Heart right ventricle (tissue), 16 donors: Measurements from ENCODE around the gene RAD51B. TPM values are rescaled to one million over a fixed set of nuclear protein-coding genes. Genes with fewer than 3 reads are reported as not detected.

Source experiments
- ATAC-seq, 8 donors: fragments of 200-7000 bp; cut with Tn5 transposase; one replicate each; pipeline ENCODE4 v1.9.1; 2020; ENCODE audit warnings: mild to moderate bottlenecking in 8 of 8, moderate library complexity in 8 of 8, moderate number of reproducible peaks in 1 of 8
- DNase-seq, 2 donors: peaks; one replicate each; pipeline ENCODE4 v3.0.0-alpha.2; 2020
- H3K27ac ChIP-seq, 10 donors: fragments of 200-600 bp; sonication (generic) in 2 of 10; one replicate each; pipeline versions ENCODE4 v1.5.0 to v1.8.0; 2020 to 2022; ENCODE audit warnings: mild to moderate bottlenecking in 3 of 10
- H3K27me3 ChIP-seq, 7 donors: fragments of 200-600 bp; one replicate each; pipeline ENCODE4 v1.8.0; 2021 to 2022; ENCODE audit warnings: mild to moderate bottlenecking in 2 of 7
- H3K36me3 ChIP-seq, 9 donors: fragments of 200-600 bp; sonication (generic) in 1 of 9; one replicate each; pipeline versions ENCODE4 v1.5.0 to v1.8.0; 2020 to 2022; ENCODE audit warnings: mild to moderate bottlenecking in 2 of 9
- H3K4me1 ChIP-seq, 9 donors: fragments of 200-600 bp; sonication (generic) in 1 of 9; one replicate each; pipeline versions ENCODE4 v1.5.0 to v1.8.0; 2020 to 2022; ENCODE audit warnings: mild to moderate bottlenecking in 4 of 9
- H3K4me3 ChIP-seq, 10 donors: fragments of 200-600 bp; sonication (generic) in 2 of 10; one replicate each; pipeline versions ENCODE4 v1.5.0 to v1.8.0; 2020 to 2022; ENCODE audit warnings: mild to moderate bottlenecking in 7 of 10, moderate library complexity in 2 of 10
- H3K9me3 ChIP-seq, 11 donors: fragments of 200-600 bp in 10 of 11; sonication (generic) in 2 of 11; one replicate each; pipeline versions ENCODE4 v1.5.0 to v1.8.0; 2013 to 2022; ENCODE audit warnings: mild to moderate bottlenecking in 2 of 11, control low read depth in 1 of 11, moderate library complexity in 1 of 11
- CTCF ChIP-seq, 9 donors: fragments of 200-600 bp; sonication (generic) in 2 of 9; IDR thresholded peaks; one replicate each; pipeline versions ENCODE4 v1.5.0 to v1.8.0; 2021 to 2022; ENCODE audit warnings: antibody characterized with exemption in 9 of 9, mild to moderate bottlenecking in 5 of 9, moderate library complexity in 1 of 9
- WGBS, 2 donors: extraction: QIAGEN DNeasy Blood & Tissue Kit; methylation state at CpG; one replicate each; pipeline ENCODE4 v1.1.7; 2013; ENCODE audit warnings: inconsistent platforms in 1 of 2; 5-methylcytosine and 5-hydroxymethylcytosine counted together
- intact Hi-C, 10 donors: fragments of 100-400 bp; cut with DNase I; formaldehyde crosslinking; loops; one replicate each; pipeline versions ENCODE4 v1.11.1 to v1.14.2; 2022
- polyA plus RNA-seq, 2 donors: library from polyadenylated mRNA; stranded (reverse); fragments of 200-250 nt; gene quantifications; one replicate each; pipeline ENCODE4 v1.2.3, GENCODE V29; 2013
- total RNA-seq, 10 donors: library from RNA; stranded (reverse); fragmentation: NEBNext Ultra II Directional in 3 of 10; extraction: Animal tissue kit (Norgen Biotek cat#: 25700) in 3 of 10; gene quantifications; one replicate each; pipeline versions ENCODE4 v1.2.1 to v1.2.4, GENCODE V29; 2021 to 2023
- donor health status: Arrhythmogenic right ventricular cardiomyopathy.
- donor health status: ischemic (EF 13 %, LVEDD 7.1; RV severe dilation, severe dysfunction).
- donor health status: healthy with polysubstance abuse.
- donor health status: DM: no; HTN: yes; CAD: no.
- donor health status: DM: no; HTN: no; CAD: no.
- donor health status: ischemic (EF 25% LVEDD 6.9; RV normal size, moderate dysfunction).
- donor health status: ischemic (EF 25% LVEDD 5.7; RV mildly dilated, moderate dysfunction).
- donor health status: healthy.
- donor health status: DM: yes; HTN: yes; CAD: no.
- donor health status: Ischemic cardiomyopathy.
- donor health status: ischemic (EF 35%, LVEDD 5.7; RV mildly dilated, moderate dysfunction).
- donor health status: nonischemic (EF 11% LVEDD 7.7; RV severe dilation, severe dysfunction).
- donor health status: DM: yes; HTN: yes; CAD: no.
- donor health status: PGD.
- donor health status: ischemic (EF 29% LVEDD 5.4; RV normal size, mild dysfunction).
- donor health status: nonischemic (EF 23%, LVEDD 6.1; RV moderate dilation, normal function).

The RAD51B gene
- total and polyA plus RNA-seq, 12 donors, result 0.88 to 8.6 (median 3.5) TPM

DNA sequence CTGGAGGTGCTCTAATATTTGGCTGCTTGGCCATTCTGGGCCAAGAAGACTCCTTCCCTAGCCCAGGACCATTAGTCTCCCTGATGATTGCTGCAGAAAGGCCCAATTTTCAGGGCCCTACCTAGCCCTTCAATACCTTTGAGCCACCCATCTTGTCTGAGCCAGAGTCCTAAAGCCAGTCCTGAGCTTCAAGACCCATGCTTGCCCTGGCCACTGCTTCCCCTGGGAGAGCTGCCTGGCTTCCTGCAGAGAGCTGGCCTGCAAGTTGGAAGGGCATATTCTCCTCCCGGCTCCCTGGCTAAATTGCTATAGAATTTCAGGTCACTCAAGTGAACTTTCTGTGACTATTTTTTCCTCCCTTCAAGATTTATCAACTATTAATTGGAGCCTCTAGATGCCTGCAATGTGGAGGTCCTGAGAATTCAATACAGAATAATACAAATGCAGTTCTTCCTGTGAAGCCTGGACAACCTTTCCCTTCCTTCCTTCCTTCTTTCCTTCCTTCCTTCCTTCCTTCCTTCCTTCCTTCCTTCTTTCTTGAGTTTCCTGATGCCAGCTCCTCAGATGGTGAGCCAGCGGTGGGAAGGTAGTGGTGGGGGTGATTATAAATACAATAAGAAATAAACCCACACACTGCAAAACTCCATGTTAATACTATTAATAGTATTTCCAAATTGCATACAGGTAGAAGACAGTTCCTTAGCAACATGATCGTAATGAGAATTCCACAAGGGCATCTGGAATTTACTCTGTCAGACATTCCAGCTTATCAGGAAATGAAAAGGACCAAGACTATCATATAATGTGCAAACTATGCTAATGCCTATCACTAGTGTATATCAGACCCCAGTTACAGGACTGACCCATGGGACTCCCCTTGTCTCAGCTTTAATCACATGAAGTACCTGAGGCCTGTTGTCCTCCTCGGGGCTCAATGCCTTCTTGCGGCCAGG is 865.2 kb downstream of the RAD51B start:
- peaks cover 0 to 5% (median 0%) of the 10 kb centered on the region in 11 donors for H3K9me3 ChIP-seq
- peak overlapping the region; percentile 47 to 96 (median 80) for H3K27ac ChIP-seq
- H3K36me3 ChIP-seq, result no peaks in the 10 kb centered on the region
- intact Hi-C loops, result loop anchor here in 5 of 10 donors (2.0 to 10.0 kb wide), 5 partner anchors 38 to 108 kb away; partner anchors contain the start of gene ZFP36L1 (in 2 of the 5)
- H3K4me1 ChIP-seq, result peaks cover 25 to 75% (median 54%) of the 10 kb centered on the region in 9 donors
- no peak for ATAC-seq
- no peaks in the 10 kb centered on the region for H3K27me3 ChIP-seq
- WGBS, 2 donors, result 60 to 61% methylated on average over 5 of the region's 5 CpGs
- TF ChIP-seq CTCF (IDR thresholded peaks at IDR 0.05), result no peak
- no peak overlapping the region for H3K4me3 ChIP-seq
- DNase-seq, result no peak

GRCh38 chr14:68685419-68686204 is 866.0 kb downstream of the RAD51B start:
- no peak overlapping the region for H3K4me3 ChIP-seq
- ATAC-seq (no peak), DNase-seq (no peak)
- WGBS, 2 donors, result 85 to 86% methylated on average over 12 of the region's 12 CpGs
- peaks cover 23 to 69% (median 47%) of the 10 kb centered on the region in 9 donors for H3K4me1 ChIP-seq
- no peaks in the 10 kb centered on the region for H3K36me3 ChIP-seq
- peak overlapping the region in 5 of 10 donors; percentile 25 to 96 (median 85) for H3K27ac ChIP-seq
- no peak for TF ChIP-seq CTCF (IDR thresholded peaks at IDR 0.05)
- intact Hi-C loops, result loop anchor here in 2 of 10 donors (2.0 to 10.0 kb wide), 2 partner anchors 37 to 99 kb away; no protein-coding TSS in a partner anchor
- H3K27me3 ChIP-seq, result no peaks in the 10 kb centered on the region
- peaks cover 0 to 5% (median 0%) of the 10 kb centered on the region in 11 donors for H3K9me3 ChIP-seq

GRCh38 chr14:68686205-68686465 is 866.6 kb downstream of the RAD51B start:
- TF ChIP-seq CTCF (IDR thresholded peaks at IDR 0.05), result no peak
- ATAC-seq (no peak), DNase-seq (no peak)
- Histone ChIP-seq H3K4me3 (no peak overlapping the region), H3K4me1 (peaks cover 17 to 64% (median 42%) of the 10 kb centered on the region in 9 donors), H3K36me3 (no peaks in the 10 kb centered on the region), H3K9me3 (peaks cover 0 to 5% (median 0%) of the 10 kb centered on the region in 11 donors), H3K27ac (peak overlapping the region in 3 of 10 donors; percentile 17 to 96 (median 85)), H3K27me3 (no peaks in the 10 kb centered on the region)
- 96% methylated on average over 1 of the region's 1 CpG for WGBS, 2 donors
- intact Hi-C loops, result loop anchor here in 1 of 10 donors (10.0 kb wide), 1 partner anchor 99 kb away; no protein-coding TSS in a partner anchor

DNA sequence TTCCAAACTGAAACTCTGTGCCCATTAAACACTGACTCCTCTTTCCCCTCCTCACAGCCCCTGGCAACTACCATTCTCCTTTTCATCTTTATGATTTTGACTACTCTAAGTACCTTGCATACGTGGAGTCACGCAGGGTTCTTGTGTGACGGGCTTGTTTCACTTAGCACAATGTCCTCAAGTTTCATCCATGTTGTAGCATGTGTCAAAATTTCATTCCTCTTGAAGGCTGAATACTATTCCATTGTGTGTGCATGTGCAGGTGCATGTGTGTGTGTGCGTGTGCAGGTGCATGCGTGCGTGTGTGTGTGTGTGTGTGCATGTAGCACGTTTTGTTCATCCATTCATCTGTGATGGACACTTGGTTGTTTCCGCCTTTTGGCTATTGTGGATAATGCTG is 867.1 kb downstream of the RAD51B start:
- Histone ChIP-seq H3K9me3 (peaks cover 0 to 5% (median 0%) of the 10 kb centered on the region in 11 donors), H3K4me1 (peaks cover 15 to 58% (median 36%) of the 10 kb centered on the region in 9 donors), H3K36me3 (no peaks in the 10 kb centered on the region), H3K4me3 (no peak overlapping the region), H3K27me3 (no peaks in the 10 kb centered on the region), H3K27ac (no peak overlapping the region)
- ATAC-seq (no peak), DNase-seq (no peak)
- TF ChIP-seq CTCF (IDR thresholded peaks at IDR 0.05), result no peak
- intact Hi-C loops, result loop anchor here in 1 of 10 donors (10.0 kb wide), 1 partner anchor 98 kb away; no protein-coding TSS in a partner anchor
- WGBS, 2 donors, result 93 to 98% methylated on average over 8 of the region's 8 CpGs
